Testis (tissue), 3 donors: ENCODE data around the gene TAPBPL. TPM values are rescaled to one million over a fixed set of nuclear protein-coding genes. Genes with fewer than 3 reads are reported as not detected.

Experiments
- DNase-seq: peaks from one replicate; pipeline ENCODE4 v3.0.0-alpha.2; 2019
- H3K27ac ChIP-seq, 2 donors: fragments of 200-600 bp; sonication (generic); one replicate each; pipeline ENCODE4 v1.5.1; 2019
- H3K27me3 ChIP-seq: fragments of 200-600 bp; sonication (generic); one replicate; pipeline ENCODE4 v1.5.1; 2019
- H3K36me3 ChIP-seq: fragments of 200-600 bp; sonication (generic); one replicate; pipeline ENCODE4 v1.5.1; 2017; ENCODE audit warnings: low read depth; ENCODE audit errors: missing control alignments
- H3K4me1 ChIP-seq: fragments of 200-600 bp; sonication (generic); one replicate; pipeline ENCODE4 v1.5.1; 2019
- H3K4me3 ChIP-seq, 2 donors: fragments of 200-600 bp; sonication (generic); one replicate each; pipeline ENCODE4 v1.5.1; 2017 to 2019
- H3K9me3 ChIP-seq: fragments of 200-600 bp; sonication (generic); one replicate; pipeline ENCODE4 v1.5.1; 2017
- CTCF ChIP-seq, 3 experiments: fragments of 450-650 bp in 2 of 3; fragments of 200-600 bp in 1 of 3; sonication (generic) in 1 of 3; IDR thresholded peaks; one replicate each; pipeline ENCODE4 v1.5.1; 2016 to 2019; ENCODE audit warnings: antibody characterized with exemption in 3 of 3, mild to moderate bottlenecking in 2 of 3, moderate library complexity in 1 of 3
- POLR2A ChIP-seq: fragments of 450-650 bp; IDR thresholded peaks from one replicate; pipeline ENCODE4 v1.6.1; 2017; ENCODE audit warnings: antibody characterized with exemption, mild to moderate bottlenecking, moderate library complexity
- WGBS, 2 donors: methylation state at CpG; one replicate each; pipeline ENCODE4 v1.1.5; 2018; 5-methylcytosine and 5-hydroxymethylcytosine counted together
- intact Hi-C: fragments of 100-400 bp; cut with DNase I; formaldehyde crosslinking; loops from one replicate; pipeline ENCODE4 v1.15.1; 2023; ENCODE audit warnings: low total_unique reads
- polyA plus RNA-seq: library from polyadenylated mRNA; stranded (reverse); fragments of 350-450 nt; fragmentation: Illumina TruSeq; extraction: RNeasy Lipid Tissue Mini Kit (QIAGEN cat#74804); gene quantifications from one replicate; pipeline ENCODE4 v1.2.3, GENCODE V29; 2014; ENCODE audit warnings: low read depth, low replicate concordance; ENCODE audit not compliant: insufficient read depth
- total RNA-seq, 2 donors: library from RNA; depleted of rRNA; stranded (reverse); fragments of >200 nt; gene quantifications; one replicate each; pipeline ENCODE4 v1.2.3, GENCODE V29; 2016

TAPBPL gene
- total and polyA plus RNA-seq, 3 donors from 2014 or later, result 18.4 to 29.8 (median 20.1) TPM

- no peak overlapping the region for H3K27ac ChIP-seq
- no peaks in the 10 kb centered on the region for H3K36me3 ChIP-seq
- 90 to 93% methylated on average over 3 of the region's 3 CpGs for WGBS, 2 donors
- H3K9me3 ChIP-seq, result no peaks in the 10 kb centered on the region
- no peaks in the 10 kb centered on the region for H3K27me3 ChIP-seq
- DNase-seq, result no peak
- intact Hi-C loops, result no loop called here
- no peaks in the 10 kb centered on the region for H3K4me1 ChIP-seq
- no peak overlapping the region for H3K4me3 ChIP-seq
- TF ChIP-seq CTCF (IDR thresholded peaks at IDR 0.05), result no peak
- TF ChIP-seq POLR2A, result no peak
Observed at GRCh38 chr12:6437586-6437985, 14.3 kb upstream of the TAPBPL start.

GRCh38 chr12:6438345-6438744 lies 13.5 kb upstream of the TAPBPL start:
- intact Hi-C loops, result no loop called here
- no peak for DNase-seq
- Histone ChIP-seq H3K9me3 (no peaks in the 10 kb centered on the region), H3K4me1 (no peaks in the 10 kb centered on the region), H3K4me3 (no peak overlapping the region), H3K27me3 (no peaks in the 10 kb centered on the region), H3K36me3 (no peaks in the 10 kb centered on the region), H3K27ac (no peak overlapping the region)
- no peak for TF ChIP-seq CTCF (IDR thresholded peaks at IDR 0.05)
- no peak for TF ChIP-seq POLR2A
- WGBS, 2 donors, result 89 to 91% methylated on average over 12 of the region's 12 CpGs

- 54 to 67% methylated on average over 1 of the region's 1 CpG for WGBS, 2 donors
- intact Hi-C loops, result no loop called here
- H3K27me3 ChIP-seq, result no peaks in the 10 kb centered on the region
- H3K27ac ChIP-seq, result no peak overlapping the region
- no peak overlapping the region for H3K4me3 ChIP-seq
- no peaks in the 10 kb centered on the region for H3K9me3 ChIP-seq
- no peak for DNase-seq
- no peaks in the 10 kb centered on the region for H3K36me3 ChIP-seq
- H3K4me1 ChIP-seq, result no peaks in the 10 kb centered on the region
- TF ChIP-seq CTCF (IDR thresholded peaks at IDR 0.05), result no peak
- no peak for TF ChIP-seq POLR2A
Observed at GRCh38 chr12:6440391-6440790, 11.5 kb upstream of the TAPBPL start.

- 88% methylated on average over 9 of the region's 9 CpGs for WGBS, 2 donors
- Histone ChIP-seq H3K4me1 (no peaks in the 10 kb centered on the region), H3K27me3 (no peaks in the 10 kb centered on the region), H3K27ac (no peak overlapping the region), H3K36me3 (no peaks in the 10 kb centered on the region), H3K9me3 (no peaks in the 10 kb centered on the region), H3K4me3 (no peak overlapping the region)
- TF ChIP-seq CTCF (IDR thresholded peaks at IDR 0.05) (no peak), POLR2A (no peak)
- intact Hi-C loops, result no loop called here
- DNase-seq, result no peak
Observed at GRCh38 chr12:6442836-6443235, 9.0 kb upstream of the TAPBPL start.

- no peak overlapping the region for H3K4me3 ChIP-seq
- no peak for DNase-seq
- intact Hi-C loops, result no loop called here
- 68 to 80% methylated on average over 7 to 9 of the region's 9 CpGs for WGBS, 2 donors
- H3K4me1 ChIP-seq, result no peaks in the 10 kb centered on the region
- TF ChIP-seq POLR2A (no peak), CTCF (IDR thresholded peaks at IDR 0.05) (no peak)
- no peak overlapping the region for H3K27ac ChIP-seq
- H3K9me3 ChIP-seq, result no peaks in the 10 kb centered on the region
- H3K27me3 ChIP-seq, result no peaks in the 10 kb centered on the region
- no peaks in the 10 kb centered on the region for H3K36me3 ChIP-seq
Observed at GRCh38 chr12:6443361-6443983, 8.4 kb upstream of the TAPBPL start.
